SK-N-SH (cell line): ENCODE data around the gene ANKRD65. TPM values are rescaled to one million over a fixed set of nuclear protein-coding genes. Genes with fewer than 3 reads are reported as not detected.
A peak's percentile ranks its signal among the peaks of the same experiment; 100 is the strongest.
"Not testable (repeated sequence)": the region's sequence is repeated elsewhere in the genome, so short reads cannot be mapped to it uniquely, and the experiment has no call there.

Experiments
- CTCF ChIA-PET: fragments of 300-600, 350-600 bp; formaldehyde crosslinking; extraction: SDS; loops from one replicate; lab custom pipeline; 2021; lab: Yijun Ruan, JAX
- POLR2A ChIA-PET: fragments of 350-600 bp; sonication (Branson Sonifier 250); formaldehyde crosslinking; extraction: SDS; loops from one replicate; lab custom pipeline; 2020; ENCODE audit warnings: antibody characterized with exemption, inconsistent platforms; lab: Yijun Ruan, JAX
- DNase-seq: peaks from one replicate; pipeline ENCODE4 v3.0.0; 2012
- H2AFZ ChIP-seq: fragments of 200-600 bp; sonication (generic); 2 replicates; pipeline ENCODE4 v1.8.1; 2016; ENCODE audit warnings: antibody characterized with exemption, mild to moderate bottlenecking, low read depth
- H3F3A ChIP-seq: fragments of 200-600 bp; sonication (generic); replicated peaks from 2 replicates; pipeline ENCODE3; 2016; ENCODE audit warnings: antibody characterized with exemption, mild to moderate bottlenecking; ENCODE audit not compliant: insufficient read depth
- H3K27ac ChIP-seq, 2 experiments: fragments of 200-500 bp in 1 of 2; fragments of 200-600 bp in 1 of 2; sonication (Bioruptor generic) in 1 of 2; sonication (generic), shearing (Covaris generic) in 1 of 2; 2 replicates each; pipeline versions ENCODE4 v1.5.1 to v1.6.1; 2014 to 2016; ENCODE audit warnings: low read depth in 2 of 2, inconsistent platforms in 1 of 2, low read length in 1 of 2, mild to moderate bottlenecking in 1 of 2, mixed read lengths in 1 of 2
- H3K27me3 ChIP-seq: fragments of 200-600 bp; sonication (generic), shearing (Covaris generic); 2 replicates; pipeline ENCODE4 v1.6.1; 2016; ENCODE audit warnings: mixed run types; ENCODE audit not compliant: insufficient read depth
- H3K36me3 ChIP-seq, 2 experiments: fragments of 200-500 bp in 1 of 2; fragments of 200-600 bp in 1 of 2; sonication (Bioruptor generic) in 1 of 2; sonication (generic) in 1 of 2; replicated peaks in 1 of 2; 2 replicates each; pipeline versions ENCODE3 to v1.5.1; 2014 to 2016; ENCODE audit warnings: low read length in 1 of 2, mild to moderate bottlenecking in 1 of 2; ENCODE audit not compliant: insufficient read depth in 2 of 2, control insufficient read depth in 1 of 2
- H3K4me1 ChIP-seq, 2 experiments: fragments of 200-500 bp in 1 of 2; fragments of 200-600 bp in 1 of 2; sonication (Bioruptor generic) in 1 of 2; sonication (generic), shearing (Covaris generic) in 1 of 2; 2 replicates each; pipeline versions ENCODE4 v1.5.1 to v1.6.1; 2014 to 2016; ENCODE audit warnings: low read depth in 1 of 2, low read length in 1 of 2, mixed run types in 1 of 2; ENCODE audit not compliant: insufficient read depth in 2 of 2, control insufficient read depth in 1 of 2
- H3K4me2 ChIP-seq: fragments of 200-600 bp; sonication (generic), shearing (Covaris generic); 2 replicates; pipeline ENCODE4 v1.6.1; 2017; ENCODE audit warnings: mixed run types
- H3K4me3 ChIP-seq, 2 experiments: fragments of 200-500 bp in 1 of 2; fragments of 200-600 bp in 1 of 2; sonication (Bioruptor generic) in 1 of 2; sonication (generic), shearing (Covaris generic) in 1 of 2; 2 replicates each; pipeline versions ENCODE4 v1.5.1 to v1.8.1; 2014 to 2016; ENCODE audit warnings: low read depth in 2 of 2, inconsistent platforms in 1 of 2, low read length in 1 of 2, mild to moderate bottlenecking in 1 of 2, mixed read lengths in 1 of 2, moderate library complexity in 1 of 2
- H3K79me2 ChIP-seq: fragments of 200-600 bp; sonication (generic); 2 replicates; pipeline ENCODE4 v1.8.1; 2017; ENCODE audit warnings: mild to moderate bottlenecking; ENCODE audit not compliant: insufficient read depth
- H3K9ac ChIP-seq: fragments of 200-600 bp; sonication (generic); 2 replicates; pipeline ENCODE4 v1.6.1; 2017; ENCODE audit warnings: mixed run types
- H3K9me2 ChIP-seq: fragments of 200-600 bp; sonication (generic); 2 replicates; pipeline ENCODE4 v1.6.1; 2017; ENCODE audit warnings: mixed run types
- H3K9me3 ChIP-seq: fragments of 200-600 bp; sonication (generic); 2 replicates; pipeline ENCODE4 v1.6.1; 2017; ENCODE audit warnings: mixed run types, mild to moderate bottlenecking, moderate library complexity
- H4K20me1 ChIP-seq: fragments of 200-600 bp; sonication (generic); 2 replicates; pipeline ENCODE4 v1.6.1; 2017; ENCODE audit warnings: mild to moderate bottlenecking, mixed run types; ENCODE audit not compliant: insufficient read depth
- CTCF ChIP-seq: fragments of 200-600 bp; sonication (generic); IDR thresholded peaks from 2 replicates; pipeline ENCODE4 v1.6.1; 2017; ENCODE audit warnings: antibody characterized with exemption, mild to moderate bottlenecking, moderate library complexity
- EZH2phosphoT487 ChIP-seq: fragments of 200-600 bp; sonication (generic); IDR thresholded peaks from 2 replicates; pipeline ENCODE4 v1.6.1; 2017; ENCODE audit warnings: low read depth, mixed run types, mild to moderate bottlenecking, antibody characterized with exemption, moderate library complexity, borderline replicate concordance
- MEF2A ChIP-seq: IDR thresholded peaks from 2 replicates; pipeline ENCODE4 v1.4.0; 2012; ENCODE audit warnings: low read depth, borderline replicate concordance
- MXI1 ChIP-seq: IDR thresholded peaks from 2 replicates; pipeline ENCODE4 v1.6.1; 2012; ENCODE audit warnings: mild to moderate bottlenecking, low read depth, low read length, improper control_type of control experiment
- NFIC ChIP-seq: IDR thresholded peaks from 2 replicates; pipeline ENCODE4 v1.4.0; 2012; ENCODE audit warnings: borderline replicate concordance
- NRF1 ChIP-seq: IDR thresholded peaks from 2 replicates; pipeline ENCODE4 v1.6.1; 2012; ENCODE audit warnings: low read depth, mild to moderate bottlenecking, low read length
- POLR2AphosphoS5 ChIP-seq: IDR thresholded peaks from 2 replicates; pipeline ENCODE4 v1.6.1; 2012; ENCODE audit warnings: low read depth, low read length
- RAD21 ChIP-seq: IDR thresholded peaks from 2 replicates; pipeline ENCODE4 v1.6.1; 2012; ENCODE audit warnings: mild to moderate bottlenecking, low read length
- RFX5 ChIP-seq: IDR thresholded peaks from 2 replicates; pipeline ENCODE4 v1.6.1; 2012; ENCODE audit warnings: mild to moderate bottlenecking, improper control_type of control experiment, low read length
- USF1 ChIP-seq: IDR thresholded peaks from 2 replicates; pipeline ENCODE4 v1.4.0; 2012; ENCODE audit warnings: low read depth, borderline replicate concordance
- WGBS: methylation state at CpG from one replicate; pipeline ENCODE4 v1.1.6; 2017; ENCODE audit warnings: low lambda C conversion rate; 5-methylcytosine and 5-hydroxymethylcytosine counted together
- polyA plus RNA-seq, 3 experiments: library from polyadenylated mRNA; depleted of rRNA; stranded (reverse); fragments of >200 nt; gene quantifications; 2 replicates each; pipeline ENCODE4 v1.2.3, GENCODE V29; 2012
- TF ChIP-seq, protein P1 (sequence below): IDR thresholded peaks from 2 replicates; pipeline ENCODE4 v1.4.0; 2012; ENCODE audit warnings: low read depth, borderline replicate concordance

ANKRD65 gene
- polyA plus RNA-seq, 1 of the 3 experiments (the other 2 are of a cell fraction): 0.07 TPM

DNA sequence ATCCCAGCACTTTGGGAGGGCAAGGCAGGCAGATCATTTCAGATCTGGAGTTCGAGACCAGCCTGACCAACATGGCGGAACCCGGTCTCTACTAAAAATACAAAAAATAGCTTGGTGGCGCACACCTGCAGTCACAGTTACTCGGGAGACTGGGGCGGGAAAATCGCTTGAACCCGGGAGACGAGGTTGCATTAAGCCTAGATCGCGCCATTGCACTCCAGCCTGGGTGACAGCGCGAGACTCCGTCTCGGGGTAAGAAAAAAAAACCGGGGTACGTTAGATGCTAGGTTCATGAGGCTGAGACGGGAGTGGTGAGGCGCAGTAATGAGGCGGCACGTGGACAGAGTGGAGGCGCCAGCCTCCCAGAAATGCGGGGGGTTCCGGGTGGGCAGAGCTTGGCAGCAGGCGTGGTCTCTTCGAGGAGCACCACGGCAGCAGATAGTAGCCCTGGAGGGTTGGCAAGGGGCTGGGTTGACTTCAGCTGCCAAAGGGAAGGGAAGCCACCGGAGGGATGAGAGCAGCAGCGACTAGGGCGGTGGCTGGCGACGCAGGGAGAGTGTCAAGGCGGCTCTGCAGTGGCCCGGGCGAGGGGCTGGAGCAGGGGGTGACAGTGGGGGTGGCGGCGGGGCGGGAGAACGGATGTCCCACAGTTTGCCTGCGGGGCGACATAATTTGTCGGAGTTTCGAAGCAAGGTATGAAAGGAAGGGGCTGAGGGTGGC is 14.8 kb downstream of the ANKRD65 start:
- H3K27me3 ChIP-seq: no peaks in the 10 kb centered on the region
- ChIA-PET POLR2A (interaction anchor here (0.7 to 3.3 kb wide), 3 partner anchors 15 to 31 kb away, joined by 3 to 18 read pairs (median 3); partner anchors contain the start of genes ANKRD65 and AURKAIP1), CTCF (interaction anchor here (0.7 to 3.5 kb wide), 6 partner anchors 8 to 212 kb away, joined by 3 to 14 read pairs (median 3); partner anchors contain the start of genes AURKAIP1 and CCNL2)
- H3K36me3 ChIP-seq: peaks cover 18 to 22% of the 10 kb centered on the region in 2 experiments
- peaks cover 79% of the 10 kb centered on the region for H3K79me2 ChIP-seq
- no peaks in the 10 kb centered on the region for H3K9me2 ChIP-seq
- H4K20me1 ChIP-seq: no peaks in the 10 kb centered on the region
- H3F3A ChIP-seq: peaks cover 40% of the 10 kb centered on the region
- H3K4me2 ChIP-seq: peak overlapping the region; percentile 87
- no peak overlapping the region for H2AFZ ChIP-seq
- peak overlapping the region; percentile 72 to 77 for H3K27ac ChIP-seq
- TF ChIP-seq NRF1 (no peak), NFIC (no peak), RAD21 (peak; percentile 15; the same call in 1 of the 2 replicates), POLR2AphosphoS5 (peak; percentile 13; the same call in 1 of the 2 replicates), RFX5 (no peak), MXI1 (peak; percentile 49; the same call in 1 of the 2 replicates)
- H3K4me1 ChIP-seq: peaks cover 11 to 19% of the 10 kb centered on the region in 2 experiments; a peak in 3 of 4 replicates
- peak overlapping the region; percentile 88 for H3K9ac ChIP-seq
- H3K4me3 ChIP-seq: peak overlapping the region; percentile 74 to 77
- 42% methylated on average over 33 of the region's 43 CpGs for WGBS
- no peaks in the 10 kb centered on the region for H3K9me3 ChIP-seq
- DNase-seq: peak; percentile 51

DNA sequence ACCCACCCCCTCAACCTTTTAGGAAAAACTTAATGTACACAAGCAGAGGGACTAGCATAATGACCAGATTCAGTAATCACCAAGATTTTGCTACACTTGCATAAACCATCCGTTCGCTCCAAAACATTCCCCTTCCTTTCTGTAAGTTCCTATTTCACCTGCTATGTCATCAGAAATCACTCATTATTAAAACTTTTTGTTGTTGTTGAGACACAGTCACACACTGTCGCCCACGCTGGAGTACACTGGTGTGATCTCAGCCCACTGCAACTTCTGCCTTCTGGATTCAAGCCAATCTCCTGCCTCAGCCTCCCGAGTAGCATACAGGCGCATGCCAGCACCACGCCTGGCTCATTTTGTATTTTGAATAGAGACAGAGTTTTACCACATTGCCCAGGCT is 17.4 kb downstream of the ANKRD65 start:
- POLR2A ChIA-PET: no interaction called here
- H2AFZ ChIP-seq: no peak overlapping the region
- H3K27ac ChIP-seq: no peak overlapping the region
- no peak overlapping the region for H3K9ac ChIP-seq
- H3K79me2 ChIP-seq: peaks cover 89% of the 10 kb centered on the region
- no peaks in the 10 kb centered on the region for H4K20me1 ChIP-seq
- WGBS: over 99% methylated on average over 6 of the region's 7 CpGs
- no peaks in the 10 kb centered on the region for H3K9me3 ChIP-seq
- no peak overlapping the region for H3K4me2 ChIP-seq
- H3F3A ChIP-seq: peaks cover 40% of the 10 kb centered on the region
- no peak for DNase-seq
- CTCF ChIA-PET: no interaction called here
- no peak for TF ChIP-seq MEF2A
- TF ChIP-seq, protein P1, sequence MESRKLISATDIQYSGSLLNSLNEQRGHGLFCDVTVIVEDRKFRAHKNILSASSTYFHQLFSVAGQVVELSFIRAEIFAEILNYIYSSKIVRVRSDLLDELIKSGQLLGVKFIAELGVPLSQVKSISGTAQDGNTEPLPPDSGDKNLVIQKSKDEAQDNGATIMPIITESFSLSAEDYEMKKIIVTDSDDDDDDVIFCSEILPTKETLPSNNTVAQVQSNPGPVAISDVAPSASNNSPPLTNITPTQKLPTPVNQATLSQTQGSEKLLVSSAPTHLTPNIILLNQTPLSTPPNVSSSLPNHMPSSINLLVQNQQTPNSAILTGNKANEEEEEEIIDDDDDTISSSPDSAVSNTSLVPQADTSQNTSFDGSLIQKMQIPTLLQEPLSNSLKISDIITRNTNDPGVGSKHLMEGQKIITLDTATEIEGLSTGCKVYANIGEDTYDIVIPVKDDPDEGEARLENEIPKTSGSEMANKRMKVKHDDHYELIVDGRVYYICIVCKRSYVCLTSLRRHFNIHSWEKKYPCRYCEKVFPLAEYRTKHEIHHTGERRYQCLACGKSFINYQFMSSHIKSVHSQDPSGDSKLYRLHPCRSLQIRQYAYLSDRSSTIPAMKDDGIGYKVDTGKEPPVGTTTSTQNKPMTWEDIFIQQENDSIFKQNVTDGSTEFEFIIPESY: no peak
- no peak for TF ChIP-seq CTCF
- TF ChIP-seq EZH2phosphoT487: no peak
- TF ChIP-seq USF1: no peak
- no peak for TF ChIP-seq POLR2AphosphoS5
- TF ChIP-seq, all 33 proteins: peak for 0
- no peak overlapping the region for H3K4me3 ChIP-seq
- no peaks in the 10 kb centered on the region for H3K27me3 ChIP-seq
- H3K36me3 ChIP-seq: peaks cover 16 to 31% of the 10 kb centered on the region in 2 experiments
- H3K9me2 ChIP-seq: no peaks in the 10 kb centered on the region
- H3K4me1 ChIP-seq: peaks cover 10 to 30% of the 10 kb centered on the region in 2 experiments; a peak in 3 of 4 replicates

- not testable (repeated sequence) for H3K9me2 ChIP-seq, H3K4me2 ChIP-seq, H3K9ac ChIP-seq, H2AFZ ChIP-seq, H3K4me3 ChIP-seq, H3K27me3 ChIP-seq, DNase-seq, H3K9me3 ChIP-seq, H4K20me1 ChIP-seq
- 90% methylated on average over 9 of the region's 9 CpGs for WGBS
- CTCF ChIA-PET: interaction anchor here (0.9 to 1.9 kb wide), 4 partner anchors 11 to 28 kb away, joined by 3 to 8 read pairs (median 4); partner anchors contain the start of gene AURKAIP1
- peaks cover 35% of the 10 kb centered on the region for H3F3A ChIP-seq
- peaks cover 89% of the 10 kb centered on the region for H3K79me2 ChIP-seq
- POLR2A ChIA-PET: interaction anchor here (1.1 to 1.3 kb wide), 3 partner anchors 28 to 137 kb away, joined by 3 read pairs; partner anchors contain the start of gene AURKAIP1
- peaks cover 18 to 31% of the 10 kb centered on the region in 2 experiments for H3K36me3 ChIP-seq
- peaks cover 6 to 31% of the 10 kb centered on the region in 2 experiments; a peak in 3 of 4 replicates for H3K4me1 ChIP-seq
- H3K27ac ChIP-seq: peak overlapping the region in 1 of 2 experiments; percentile 27; a peak in 1 of 4 replicates
These were observed 18.1 kb downstream of the ANKRD65 start for GRCh38 chr1:1402901-1403392.
